Inferior parietal cortex (tissue), 1 donor: ENCODE measurements around the gene GAPDHS.

Experiments used
- DNase-seq: peaks from one replicate; pipeline ENCODE4 v3.0.0-alpha.2; 2016; ENCODE audit errors: extremely low spot score

Gene GAPDHS

GRCh38 chr19:35510626-35510964 is 22.7 kb upstream of the GAPDHS start:
- no peak for DNase-seq

GRCh38 chr19:35511337-35511736 is 21.9 kb upstream of the GAPDHS start:
- no peak for DNase-seq

- DNase-seq: no peak
Observed at GRCh38 chr19:35512831-35513627, 20.2 kb upstream of the GAPDHS start.

- no peak for DNase-seq
Observed at GRCh38 chr19:35513628-35514281, 19.5 kb upstream of the GAPDHS start, which contains the start of gene DMKN. Gene DMKN, minus strand, starts transcription at chr19:35513649. Its CDS starts 174 bp downstream, at chr19:35513475.

GRCh38 chr19:35514282-35514809 is 18.9 kb upstream of the GAPDHS start:
- no peak for DNase-seq

- DNase-seq: no peak
Observed at GRCh38 chr19:35516310-35516709, 16.9 kb upstream of the GAPDHS start.

- DNase-seq: no peak
Observed at GRCh38 chr19:35517342-35517741, 15.9 kb upstream of the GAPDHS start.

GRCh38 chr19:35518313-35518712 is 14.9 kb upstream of the GAPDHS start:
- DNase-seq: no peak

GRCh38 chr19:35519291-35519690 is 14.0 kb upstream of the GAPDHS start:
- DNase-seq: no peak

GRCh38 chr19:35521124-35521743 is 12.0 kb upstream of the GAPDHS start:
- DNase-seq: no peak

GRCh38 chr19:35522745-35523327 is 10.4 kb upstream of the GAPDHS start:
- no peak for DNase-seq

- DNase-seq: no peak
Observed at GRCh38 chr19:35524181-35524837, 8.9 kb upstream of the GAPDHS start.

- DNase-seq: no peak
Observed at GRCh38 chr19:35525873-35526272, 7.4 kb upstream of the GAPDHS start.

- no peak for DNase-seq
Observed at GRCh38 chr19:35528218-35529038, 4.8 kb upstream of the GAPDHS start, which contains the start of gene SBSN. Gene SBSN, minus strand, starts transcription at chr19:35528311. Its CDS starts 30 bp downstream, at chr19:35528281.

- DNase-seq: no peak
Observed at GRCh38 chr19:35529241-35530218, 3.7 kb upstream of the GAPDHS start.

GRCh38 chr19:35531291-35531690 is 2.0 kb upstream of the GAPDHS start:
- no peak for DNase-seq

GRCh38 chr19:35533822-35534392 is 651 bp downstream of the GAPDHS start:
- no peak for DNase-seq

GRCh38 chr19:35534803-35535480 is 1.7 kb downstream of the GAPDHS start:
- no peak for DNase-seq

- no peak for DNase-seq
Observed at GRCh38 chr19:35539314-35539713, 6.1 kb downstream of the GAPDHS start.
